Muscle layer of duodenum (tissue), 2 donors: Measurements from ENCODE around the gene PRKCA.
"Not testable (repeated sequence)": the region's sequence is repeated elsewhere in the genome, so short reads cannot be mapped to it uniquely, and the experiment has no call there.

Source experiments
- H3K27ac ChIP-seq: one replicate; pipeline ENCODE4 v1.7.0; 2013; ENCODE audit warnings: mild to moderate bottlenecking, low read length
- H3K27me3 ChIP-seq: one replicate; pipeline ENCODE4 v1.7.0; 2013; ENCODE audit warnings: low read depth, mild to moderate bottlenecking, control low read depth, low read length
- H3K36me3 ChIP-seq, 2 donors: one replicate each; pipeline ENCODE4 v1.7.0; 2013; ENCODE audit warnings: low read length in 2 of 2, control low read depth in 1 of 2, mild to moderate bottlenecking in 1 of 2; ENCODE audit not compliant: insufficient read depth in 2 of 2, control insufficient read depth in 1 of 2
- H3K4me1 ChIP-seq, 2 donors: one replicate each; pipeline ENCODE4 v1.7.0; 2013; ENCODE audit warnings: low read length in 2 of 2, mild to moderate bottlenecking in 2 of 2, control low read depth in 1 of 2, moderate library complexity in 1 of 2; ENCODE audit not compliant: insufficient read depth in 2 of 2, control insufficient read depth in 1 of 2
- H3K4me3 ChIP-seq, 2 donors: one replicate each; pipeline ENCODE4 v1.7.0; 2013; ENCODE audit warnings: low read length in 2 of 2, low read depth in 1 of 2, mild to moderate bottlenecking in 1 of 2
- H3K9me3 ChIP-seq, 2 donors: one replicate each; pipeline ENCODE4 v1.7.0; 2013; ENCODE audit warnings: low read length in 2 of 2, control low read depth in 1 of 2, mild to moderate bottlenecking in 1 of 2; ENCODE audit not compliant: control insufficient read depth in 1 of 2
- donor health status: healthy.

PRKCA gene

GRCh38 chr17:66717641-66718058, 415.2 kb downstream of the PRKCA start:
- no peaks in the 10 kb centered on the region for H3K27me3 ChIP-seq
- H3K4me3 ChIP-seq = no peak overlapping the region
- H3K36me3 ChIP-seq = no peaks in the 10 kb centered on the region
- H3K27ac ChIP-seq = no peak overlapping the region
- peaks cover 0 to 18% of the 10 kb centered on the region in 2 donors for H3K4me1 ChIP-seq
- no peaks in the 10 kb centered on the region for H3K9me3 ChIP-seq

- H3K36me3 ChIP-seq = no peaks in the 10 kb centered on the region
Observed at GRCh38 chr17:66720027-66720426, 417.6 kb downstream of the PRKCA start.

GRCh38 chr17:66720567-66720966, 418.2 kb downstream of the PRKCA start:
- H3K27ac ChIP-seq = no peak overlapping the region
- no peaks in the 10 kb centered on the region for H3K9me3 ChIP-seq
- peaks cover 4 to 33% of the 10 kb centered on the region in 2 donors for H3K4me1 ChIP-seq
- H3K36me3 ChIP-seq = no peaks in the 10 kb centered on the region
- no peaks in the 10 kb centered on the region for H3K27me3 ChIP-seq
- H3K4me3 ChIP-seq = no peak overlapping the region

More at GRCh38 chr17:66720027-66720426, 417.6 kb downstream of the PRKCA start:
- peaks cover 3 to 33% of the 10 kb centered on the region in 2 donors for H3K4me1 ChIP-seq
- H3K27ac ChIP-seq = no peak overlapping the region
- no peak overlapping the region for H3K4me3 ChIP-seq
- H3K27me3 ChIP-seq = no peaks in the 10 kb centered on the region
- no peaks in the 10 kb centered on the region for H3K9me3 ChIP-seq

- Histone ChIP-seq H3K9me3 (no peaks in the 10 kb centered on the region), H3K27me3 (no peaks in the 10 kb centered on the region), H3K27ac (no peak overlapping the region), H3K4me1 (peaks cover 4 to 27% of the 10 kb centered on the region in 2 donors), H3K36me3 (no peaks in the 10 kb centered on the region), H3K4me3 (no peak overlapping the region)
Observed at GRCh38 chr17:66722341-66722740, 419.9 kb downstream of the PRKCA start.

- H3K9me3 ChIP-seq = no peaks in the 10 kb centered on the region
- no peak overlapping the region for H3K4me3 ChIP-seq
- no peaks in the 10 kb centered on the region for H3K36me3 ChIP-seq
- no peak overlapping the region for H3K27ac ChIP-seq
- H3K27me3 ChIP-seq = no peaks in the 10 kb centered on the region
- H3K4me1 ChIP-seq = peaks cover 4 to 34% of the 10 kb centered on the region in 2 donors
Observed at GRCh38 chr17:66724581-66725341, 422.3 kb downstream of the PRKCA start.

GRCh38 chr17:66725438-66725837, 423.0 kb downstream of the PRKCA start:
- not testable (repeated sequence) for H3K9me3 ChIP-seq, H3K27ac ChIP-seq, H3K27me3 ChIP-seq, H3K4me3 ChIP-seq, H3K36me3 ChIP-seq
- peaks cover 4 to 38% of the 10 kb centered on the region in 2 donors for H3K4me1 ChIP-seq

- H3K4me1 ChIP-seq = peaks cover 4 to 40% of the 10 kb centered on the region in 2 donors
Observed at GRCh38 chr17:66725956-66726355, 423.5 kb downstream of the PRKCA start.

GRCh38 chr17:66726371-66726770, 424.0 kb downstream of the PRKCA start:
- H3K4me1 ChIP-seq = peaks cover 4 to 40% of the 10 kb centered on the region in 2 donors
- no peaks in the 10 kb centered on the region for H3K27me3 ChIP-seq
- H3K36me3 ChIP-seq = no peaks in the 10 kb centered on the region
- no peaks in the 10 kb centered on the region for H3K9me3 ChIP-seq
- no peak overlapping the region for H3K4me3 ChIP-seq
- H3K27ac ChIP-seq = no peak overlapping the region

More at GRCh38 chr17:66725956-66726355, 423.5 kb downstream of the PRKCA start:
- H3K9me3 ChIP-seq = no peaks in the 10 kb centered on the region
- no peak overlapping the region for H3K4me3 ChIP-seq
- no peaks in the 10 kb centered on the region for H3K27me3 ChIP-seq
- no peaks in the 10 kb centered on the region for H3K36me3 ChIP-seq
- H3K27ac ChIP-seq = no peak overlapping the region

GRCh38 chr17:66726846-66727245, 424.4 kb downstream of the PRKCA start:
- Histone ChIP-seq H3K4me3 (no peak overlapping the region), H3K9me3 (no peaks in the 10 kb centered on the region), H3K4me1 (peaks cover 4 to 40% of the 10 kb centered on the region in 2 donors), H3K36me3 (no peaks in the 10 kb centered on the region), H3K27me3 (no peaks in the 10 kb centered on the region), H3K27ac (no peak overlapping the region)

- Histone ChIP-seq H3K27ac (no peak overlapping the region), H3K4me3 (no peak overlapping the region), H3K27me3 (no peaks in the 10 kb centered on the region), H3K36me3 (peaks cover 0 to 3% of the 10 kb centered on the region in 2 donors), H3K9me3 (no peaks in the 10 kb centered on the region), H3K4me1 (peaks cover 4 to 40% of the 10 kb centered on the region in 2 donors)
Observed at GRCh38 chr17:66727634-66728570, 425.5 kb downstream of the PRKCA start.

- H3K27ac ChIP-seq = no peak overlapping the region
- H3K36me3 ChIP-seq = peaks cover 0 to 14% of the 10 kb centered on the region in 2 donors
- H3K27me3 ChIP-seq = no peaks in the 10 kb centered on the region
- peaks cover 0 to 19% of the 10 kb centered on the region in 2 donors for H3K4me1 ChIP-seq
- no peaks in the 10 kb centered on the region for H3K9me3 ChIP-seq
- H3K4me3 ChIP-seq = no peak overlapping the region
Observed at GRCh38 chr17:66730461-66730923, 428.1 kb downstream of the PRKCA start.
